Astrocyte (in vitro differentiated cells and primary cell): ENCODE results near the gene PTPA.

Source experiments
- CTCF ChIP-seq: IDR thresholded peaks from 2 replicates; pipeline ENCODE4 v1.5.1; 2011; ENCODE audit warnings: low read depth, mild to moderate bottlenecking, inconsistent platforms, low read length, moderate library complexity; ENCODE audit not compliant: insufficient read depth
- EZH2 ChIP-seq: IDR thresholded peaks from 2 replicates; pipeline ENCODE4 v1.6.1; 2012; ENCODE audit warnings: mild to moderate bottlenecking, low read length, inconsistent platforms; ENCODE audit not compliant: insufficient read depth

GRCh38 chr9:129182625-129183494 is 71.6 kb downstream of the PTPA start:
- TF ChIP-seq CTCF (peak; percentile 32), EZH2 (no peak)
